B cell (primary cell): ENCODE measurements around the gene HTR6. TPM values are rescaled to one million over a fixed set of nuclear protein-coding genes. Genes with fewer than 3 reads are reported as not detected.

Source experiments
- ATAC-seq: fragments of 200-7000 bp; cut with Tn5 transposase; one replicate; pipeline ENCODE4 v1.10.0; 2021; ENCODE audit warnings: low read depth, mild to moderate bottlenecking, moderate number of reproducible peaks, moderate library complexity
- CTCF ChIA-PET: fragments of 350-600 bp; sonication (Branson Sonifier 250); formaldehyde crosslinking; loops from one replicate; lab custom pipeline; 2021; ENCODE audit warnings: antibody characterized with exemption, inconsistent platforms; lab: Charles Lee
- POLR2A ChIA-PET: fragments of 350-600 bp; sonication (Branson Sonifier 250); formaldehyde crosslinking; loops from one replicate; lab custom pipeline; 2021; ENCODE audit warnings: antibody characterized with exemption; lab: Charles Lee
- DNase-seq: peaks from one replicate; pipeline ENCODE4 v3.0.0; 2013
- H2AFZ ChIP-seq: 2 replicates; pipeline ENCODE4 v1.6.1; 2012; ENCODE audit warnings: mild to moderate bottlenecking, low read depth, low read length; ENCODE audit not compliant: insufficient read depth, poor library complexity, severe bottlenecking
- H3K27ac ChIP-seq, 2 donors: 1 replicate in 1 of 2; 2 replicates in 1 of 2; pipeline ENCODE4 v1.5.1; 2012 to 2013; ENCODE audit warnings: low read length in 2 of 2, mild to moderate bottlenecking in 2 of 2, moderate library complexity in 1 of 2
- H3K27me3 ChIP-seq, 4 experiments: fragments of 200-600 bp in 1 of 4; sonication (generic) in 1 of 4; replicated peaks in 1 of 4; 1 replicate in 2 of 4; 2 replicates in 2 of 4; pipeline versions ENCODE4 v1.6.1 to v1.7.0; 2013 to 2016; ENCODE audit warnings: low read length in 3 of 4, mild to moderate bottlenecking in 2 of 4, mixed read lengths in 1 of 4, moderate library complexity in 1 of 4; ENCODE audit not compliant: insufficient read depth in 4 of 4, control insufficient read depth in 3 of 4; ENCODE audit errors: control extremely low read depth in 1 of 4
- H3K36me3 ChIP-seq, 2 experiments: replicated peaks in 1 of 2; 1 replicate in 1 of 2; 2 replicates in 1 of 2; pipeline versions ENCODE4 v1.6.1 to v1.7.1; 2013; ENCODE audit warnings: low read length in 1 of 2; ENCODE audit not compliant: insufficient read depth in 2 of 2, control insufficient read depth in 1 of 2; ENCODE audit errors: control extremely low read depth in 1 of 2, extremely low read depth in 1 of 2
- H3K4me1 ChIP-seq, 2 donors: fragments of 200-600 bp in 1 of 2; sonication (generic) in 1 of 2; 1 replicate in 1 of 2; 2 replicates in 1 of 2; pipeline versions ENCODE4 v1.5.1 to v1.6.1; 2013 to 2017; ENCODE audit warnings: low read length in 2 of 2; ENCODE audit not compliant: control insufficient read depth in 2 of 2, insufficient read depth in 2 of 2
- H3K4me2 ChIP-seq: replicated peaks from 2 replicates; pipeline ENCODE3; 2012; ENCODE audit warnings: mild to moderate bottlenecking, low read depth, low read length; ENCODE audit not compliant: poor library complexity, severe bottlenecking
- H3K4me3 ChIP-seq, 5 experiments: fragments of 200-600 bp in 1 of 5; sonication (generic) in 1 of 5; 1 replicate in 3 of 5; 2 replicates in 2 of 5; pipeline versions ENCODE4 v1.5.1 to v1.7.0; 2011 to 2016; ENCODE audit warnings: low read length in 4 of 5, mild to moderate bottlenecking in 4 of 5, low read depth in 2 of 5, control low read depth in 1 of 5, moderate library complexity in 1 of 5; ENCODE audit not compliant: insufficient read depth in 1 of 5; ENCODE audit errors: control extremely low read depth in 1 of 5, extremely low read depth in 1 of 5
- H3K79me2 ChIP-seq: fragments of 200-600 bp; sonication (generic); one replicate; pipeline ENCODE4 v1.6.0; 2016; ENCODE audit warnings: low read length; ENCODE audit not compliant: control insufficient read depth, insufficient read depth
- H3K9ac ChIP-seq: fragments of 200-600 bp; sonication (generic); 2 replicates; pipeline ENCODE4 v1.6.1; 2017; ENCODE audit warnings: mild to moderate bottlenecking, low read length, moderate library complexity
- H3K9me3 ChIP-seq, 3 donors: one replicate each; pipeline versions ENCODE4 v1.6.1 to v1.7.1; 2013; ENCODE audit warnings: low read length in 2 of 3; ENCODE audit not compliant: control insufficient read depth in 2 of 3, insufficient read depth in 1 of 3; ENCODE audit errors: control extremely low read depth in 1 of 3
- H4K20me1 ChIP-seq: 2 replicates; pipeline ENCODE4 v1.6.0; 2012; ENCODE audit warnings: mild to moderate bottlenecking, low read length; ENCODE audit not compliant: insufficient read depth, control insufficient read depth, poor library complexity, severe bottlenecking
- H3K27ac Mint-ChIP-seq: one replicate; pipeline ENCODE4 v1.8.0; 2021; ENCODE audit warnings: mixed read lengths
- H3K27me3 Mint-ChIP-seq: one replicate; pipeline ENCODE4 v1.8.0; 2021; ENCODE audit warnings: mixed read lengths
- H3K4me1 Mint-ChIP-seq: one replicate; pipeline ENCODE4 v1.8.0; 2021; ENCODE audit warnings: mixed read lengths
- H3K4me3 Mint-ChIP-seq: one replicate; pipeline ENCODE4 v1.8.0; 2021; ENCODE audit warnings: mixed read lengths
- H3K9me3 Mint-ChIP-seq: one replicate; pipeline ENCODE4 v1.8.0; 2022; ENCODE audit warnings: mixed read lengths; ENCODE audit not compliant: insufficient read depth
- CTCF ChIP-seq: fragments of 200-600 bp; IDR thresholded peaks from one replicate; pipeline ENCODE4 v1.8.0; 2022; ENCODE audit warnings: antibody characterized with exemption, mild to moderate bottlenecking
- EZH2 ChIP-seq: IDR thresholded peaks from 2 replicates; pipeline ENCODE4 v1.6.1; 2012; ENCODE audit warnings: borderline replicate concordance, low read depth, mild to moderate bottlenecking, moderate library complexity, low read length; ENCODE audit not compliant: insufficient read depth, poor library complexity, severe bottlenecking
- WGBS: methylation state at CpG from one replicate; pipeline ENCODE4 v1.1.5; 2013; ENCODE audit warnings: missing lambda C conversion rate; ENCODE audit not compliant: insufficient coverage; 5-methylcytosine and 5-hydroxymethylcytosine counted together
- intact Hi-C: fragments of 100-400 bp; cut with micrococcal nuclease; formaldehyde crosslinking; loops from one replicate; pipeline ENCODE4 v1.10.0; 2022
- polyA plus RNA-seq: library from polyadenylated mRNA; depleted of rRNA; stranded (reverse); fragments of >200 nt; gene quantifications from 2 replicates; pipeline ENCODE4 v1.2.3, GENCODE V29; 2012
- total RNA-seq, 2 donors: library from RNA; stranded (reverse); fragments of 120-200 nt in 1 of 2; gene quantifications; 1 replicate in 1 of 2; 2 replicates in 1 of 2; pipeline versions ENCODE4 v1.2.3 to v1.2.4, GENCODE V29; 2013 to 2022

The HTR6 gene
- total and polyA plus RNA-seq, 2 donors (not counting 1 experiment from before 2014, with no cell fraction given), result not detected

- intact Hi-C loops, result no loop called here
- Mint-ChIP-seq H3K9me3 (no peaks in the 10 kb centered on the region), H3K4me3 (no peak overlapping the region), H3K27ac (no peak overlapping the region), H3K4me1 (no peaks in the 10 kb centered on the region), H3K27me3 (no peaks in the 10 kb centered on the region)
- Histone ChIP-seq H3K36me3 (peaks cover 10 to 41% of the 10 kb centered on the region in 2 experiments), H3K9ac (no peak overlapping the region), H3K4me1 (no peaks in the 10 kb centered on the region), H4K20me1 (peaks cover 34% of the 10 kb centered on the region), H3K27ac (no peak overlapping the region), H3K4me3 (no peak overlapping the region), H3K9me3 (no peaks in the 10 kb centered on the region), H2AFZ (no peak overlapping the region), H3K27me3 (no peaks in the 10 kb centered on the region), H3K4me2 (no peak overlapping the region), H3K79me2 (peaks cover 35% of the 10 kb centered on the region)
- CTCF ChIA-PET, result no interaction called here
- POLR2A ChIA-PET, result no interaction called here
- DNase-seq, result no peak
- TF ChIP-seq CTCF, result no peak
- WGBS, result 100% methylated on average over 2 of the region's 3 CpGs
- no peak for ATAC-seq
Observed at GRCh38 chr1:19620786-19621185, 43.9 kb upstream of the HTR6 start.

- no peak for TF ChIP-seq CTCF
- no peak for TF ChIP-seq EZH2
- 100% methylated on average over 1 of the region's 4 CpGs for WGBS
- ChIA-PET CTCF (no interaction called here), POLR2A (no interaction called here)
- H3K79me2 ChIP-seq, result peaks cover 35% of the 10 kb centered on the region
- intact Hi-C loops, result no loop called here
- peaks cover 14 to 41% of the 10 kb centered on the region in 2 experiments for H3K36me3 ChIP-seq
- no peak for DNase-seq
- no peak overlapping the region for H3K9ac ChIP-seq
- no peak overlapping the region for H3K27ac ChIP-seq
- peaks cover 34% of the 10 kb centered on the region for H4K20me1 ChIP-seq
- no peak for ATAC-seq
- H3K4me1 ChIP-seq, result no peaks in the 10 kb centered on the region
- no peak overlapping the region for H3K4me2 ChIP-seq
- Mint-ChIP-seq H3K9me3 (no peaks in the 10 kb centered on the region), H3K4me3 (no peak overlapping the region), H3K27me3 (no peaks in the 10 kb centered on the region), H3K27ac (no peak overlapping the region), H3K4me1 (no peaks in the 10 kb centered on the region)
- H3K9me3 ChIP-seq, result no peaks in the 10 kb centered on the region
- H3K4me3 ChIP-seq, result no peak overlapping the region
- no peak overlapping the region for H2AFZ ChIP-seq
- no peaks in the 10 kb centered on the region for H3K27me3 ChIP-seq
Observed at GRCh38 chr1:19621274-19621950, 43.3 kb upstream of the HTR6 start.
